Measurements from ENCODE around the gene ANO9.

Gene ANO9

GRCh38 chr11:445765-446588, 4.2 kb upstream of the ANO9 start:
- Histone ChIP-seq H3K36me3 (no peaks in the 10 kb centered on the region), H3K9me3 (no peaks in the 10 kb centered on the region), H3K27ac (no peak overlapping the region), H3K27me3 (peaks cover 66% of the 10 kb centered on the region), H3K4me3 (ENCODE audit: low read depth in 1 of 2, low read length in 1 of 2) (no peak overlapping the region), H3K4me1 (ENCODE audit: control insufficient read depth in 1 of 2, insufficient read depth in 1 of 2, low read depth in 1 of 2, low read length in 1 of 2) (peaks cover 24 to 28% of the 10 kb centered on the region in 2 experiments)
- TF ChIP-seq CTCF (IDR thresholded peaks at IDR 0.05): no peak

GRCh38 chr11:444396-445144, 2.8 kb upstream of the ANO9 start:
- Histone ChIP-seq H3K27me3 (peaks cover 66% of the 10 kb centered on the region), H3K4me1 (ENCODE audit: control insufficient read depth in 1 of 2, insufficient read depth in 1 of 2, low read depth in 1 of 2, low read length in 1 of 2) (peaks cover 14 to 18% of the 10 kb centered on the region in 2 experiments), H3K27ac (no peak overlapping the region), H3K9me3 (no peaks in the 10 kb centered on the region), H3K4me3 (ENCODE audit: low read depth in 1 of 2, low read length in 1 of 2) (no peak overlapping the region), H3K36me3 (no peaks in the 10 kb centered on the region)
- no peak for TF ChIP-seq CTCF (IDR thresholded peaks at IDR 0.05)

GRCh38 chr11:443542-444199, 1.9 kb upstream of the ANO9 start:
- H3K27me3 ChIP-seq: peaks cover 66% of the 10 kb centered on the region
- H3K27ac ChIP-seq: no peak overlapping the region
- no peaks in the 10 kb centered on the region for H3K36me3 ChIP-seq
- no peak overlapping the region for H3K4me3 ChIP-seq (ENCODE audit: low read depth in 1 of 2, low read length in 1 of 2)
- H3K4me1 ChIP-seq (ENCODE audit: control insufficient read depth in 1 of 2, insufficient read depth in 1 of 2, low read depth in 1 of 2, low read length in 1 of 2): peaks cover 5 to 11% of the 10 kb centered on the region in 2 experiments
- no peaks in the 10 kb centered on the region for H3K9me3 ChIP-seq
- no peak for TF ChIP-seq CTCF (IDR thresholded peaks at IDR 0.05)

- no peak for TF ChIP-seq CTCF (IDR thresholded peaks at IDR 0.05)
- no peaks in the 10 kb centered on the region for H3K36me3 ChIP-seq
- H3K9me3 ChIP-seq: no peaks in the 10 kb centered on the region
- H3K4me3 ChIP-seq (ENCODE audit: low read depth in 1 of 2, low read length in 1 of 2): no peak overlapping the region
- H3K27ac ChIP-seq: no peak overlapping the region
- H3K27me3 ChIP-seq: peaks cover 66% of the 10 kb centered on the region
- H3K4me1 ChIP-seq (ENCODE audit: control insufficient read depth in 1 of 2, insufficient read depth in 1 of 2, low read depth in 1 of 2, low read length in 1 of 2): peaks cover 0 to under 1% of the 10 kb centered on the region in 2 experiments
Observed at GRCh38 chr11:442611-443081, 835 bp upstream of the ANO9 start.

GRCh38 chr11:441043-441417, 781 bp downstream of the ANO9 start:
- Histone ChIP-seq H3K27me3 (peaks cover 55% of the 10 kb centered on the region), H3K27ac (no peak overlapping the region), H3K4me3 (ENCODE audit: low read depth in 1 of 2, low read length in 1 of 2) (no peak overlapping the region), H3K36me3 (no peaks in the 10 kb centered on the region), H3K9me3 (no peaks in the 10 kb centered on the region), H3K4me1 (ENCODE audit: control insufficient read depth in 1 of 2, insufficient read depth in 1 of 2, low read depth in 1 of 2, low read length in 1 of 2) (no peaks in the 10 kb centered on the region)
- no peak for TF ChIP-seq CTCF (IDR thresholded peaks at IDR 0.05)
